SU-DHL-6 (cell line): ENCODE measurements around the gene ANO10.

Experiments used
- H2AFZ ChIP-seq: fragments of 200-600 bp; sonication (generic); 2 replicates; pipeline ENCODE4 v1.6.1; 2014; ENCODE audit warnings: low read depth, mild to moderate bottlenecking, moderate library complexity, mixed read lengths, antibody characterized with exemption, low read length; ENCODE audit not compliant: severe bottlenecking
- H3F3A ChIP-seq: fragments of 200-600 bp; shearing (Covaris generic); 2 replicates; pipeline ENCODE4 v1.6.0; 2016; ENCODE audit warnings: antibody characterized with exemption, mild to moderate bottlenecking; ENCODE audit not compliant: insufficient read depth
- H3K27ac ChIP-seq: fragments of 200-600 bp; sonication (generic); 2 replicates; pipeline ENCODE4 v1.5.1; 2016; ENCODE audit warnings: low read depth, mild to moderate bottlenecking, low read length, moderate library complexity, mixed read lengths
- H3K27me3 ChIP-seq: fragments of 200-600 bp; sonication (generic), shearing (Covaris generic); 2 replicates; pipeline ENCODE4 v1.6.0; 2014; ENCODE audit warnings: mild to moderate bottlenecking, low read length
- H3K36me3 ChIP-seq: fragments of 200-600 bp; sonication (generic); 2 replicates; pipeline ENCODE4 v1.6.1; 2014; ENCODE audit warnings: mild to moderate bottlenecking, low read length, mixed read lengths
- H3K4me2 ChIP-seq: fragments of 300-600, 200-600 bp; shearing (Covaris generic), sonication (generic); 2 replicates; pipeline ENCODE4 v1.6.0; 2014; ENCODE audit warnings: low read length, low read depth, mild to moderate bottlenecking; ENCODE audit not compliant: poor library complexity, severe bottlenecking
- H3K4me3 ChIP-seq: fragments of 200-600 bp; sonication (generic); 2 replicates; pipeline ENCODE4 v1.5.1; 2014; ENCODE audit warnings: antibody characterized with exemption, low read length, mild to moderate bottlenecking, mixed read lengths; ENCODE audit not compliant: insufficient read depth, poor library complexity, severe bottlenecking
- H3K79me2 ChIP-seq: fragments of 200-600 bp; sonication (generic); 2 replicates; pipeline ENCODE4 v1.6.1; 2014; ENCODE audit warnings: mild to moderate bottlenecking, low read length, moderate library complexity; ENCODE audit not compliant: insufficient read depth
- H3K9ac ChIP-seq: fragments of 200-600 bp; sonication (generic); 2 replicates; pipeline ENCODE4 v1.7.0; 2014; ENCODE audit warnings: mild to moderate bottlenecking, low read length
- H3K9me2 ChIP-seq: fragments of 200-600 bp; sonication (generic); replicated peaks from 2 replicates; pipeline ENCODE4 v1.6.1; 2014; ENCODE audit warnings: low read length; ENCODE audit not compliant: insufficient read depth
- H3K9me3 ChIP-seq: fragments of 200-600 bp; sonication (generic); 2 replicates; pipeline ENCODE4 v1.6.1; 2014; ENCODE audit warnings: low read length, mixed read lengths; ENCODE audit not compliant: insufficient read depth
- H4K20me1 ChIP-seq: fragments of 200-600 bp; sonication (generic); 2 replicates; pipeline ENCODE4 v1.6.1; 2014; ENCODE audit warnings: low read depth, mild to moderate bottlenecking, antibody characterized with exemption, low read length, moderate library complexity, mixed read lengths
- EZH2phosphoT487 ChIP-seq: fragments of 200-600 bp; sonication (generic), shearing (Covaris generic); conservative IDR thresholded peaks from 2 replicates; pipeline ENCODE4 v1.6.1; 2018; ENCODE audit warnings: mild to moderate bottlenecking, antibody characterized with exemption, low read length, moderate library complexity, mixed read lengths
- TF ChIP-seq, protein P1 (sequence below): fragments of 200-600 bp; sonication (generic); IDR thresholded peaks from one replicate; pipeline ENCODE4 v1.5.1; 2017; ENCODE audit warnings: antibody characterized with exemption, mild to moderate bottlenecking, low read length, moderate library complexity; ENCODE audit not compliant: insufficient read depth, poor library complexity, severe bottlenecking

ANO10 gene

DNA sequence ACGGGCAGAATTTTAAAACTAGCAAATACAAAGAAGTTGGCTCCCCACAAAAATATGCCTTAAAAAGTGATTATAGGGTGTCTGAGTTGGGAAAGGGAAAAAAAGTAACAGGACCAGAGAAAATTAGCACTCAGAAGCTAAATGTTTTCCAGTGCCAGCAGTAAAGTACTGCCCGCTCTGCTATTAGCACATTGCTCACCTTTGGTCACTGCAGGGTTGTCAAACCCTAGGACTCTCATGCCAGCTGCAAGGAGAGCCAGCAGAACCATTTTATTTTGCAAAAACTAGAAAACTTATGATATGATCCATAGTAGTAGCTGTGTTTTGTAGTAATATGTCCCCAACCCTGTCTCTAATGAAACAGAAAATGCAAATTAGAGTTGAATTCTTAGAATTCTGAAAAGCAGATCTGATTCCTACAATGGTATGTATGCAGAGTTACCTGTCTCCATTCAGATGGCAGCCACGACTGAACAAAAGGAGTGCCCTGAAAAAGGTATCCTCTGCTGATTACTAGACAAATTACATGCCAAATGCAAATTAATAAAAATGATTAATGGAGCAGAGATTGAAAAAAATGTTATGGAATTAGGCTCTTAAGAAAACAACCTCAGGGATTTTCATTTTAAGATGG lies 185.2 kb downstream of the ANO10 start:
- no peaks in the 10 kb centered on the region for H3F3A ChIP-seq
- no peak overlapping the region for H3K4me2 ChIP-seq
- no peaks in the 10 kb centered on the region for H3K36me3 ChIP-seq
- TF ChIP-seq, protein P1, sequence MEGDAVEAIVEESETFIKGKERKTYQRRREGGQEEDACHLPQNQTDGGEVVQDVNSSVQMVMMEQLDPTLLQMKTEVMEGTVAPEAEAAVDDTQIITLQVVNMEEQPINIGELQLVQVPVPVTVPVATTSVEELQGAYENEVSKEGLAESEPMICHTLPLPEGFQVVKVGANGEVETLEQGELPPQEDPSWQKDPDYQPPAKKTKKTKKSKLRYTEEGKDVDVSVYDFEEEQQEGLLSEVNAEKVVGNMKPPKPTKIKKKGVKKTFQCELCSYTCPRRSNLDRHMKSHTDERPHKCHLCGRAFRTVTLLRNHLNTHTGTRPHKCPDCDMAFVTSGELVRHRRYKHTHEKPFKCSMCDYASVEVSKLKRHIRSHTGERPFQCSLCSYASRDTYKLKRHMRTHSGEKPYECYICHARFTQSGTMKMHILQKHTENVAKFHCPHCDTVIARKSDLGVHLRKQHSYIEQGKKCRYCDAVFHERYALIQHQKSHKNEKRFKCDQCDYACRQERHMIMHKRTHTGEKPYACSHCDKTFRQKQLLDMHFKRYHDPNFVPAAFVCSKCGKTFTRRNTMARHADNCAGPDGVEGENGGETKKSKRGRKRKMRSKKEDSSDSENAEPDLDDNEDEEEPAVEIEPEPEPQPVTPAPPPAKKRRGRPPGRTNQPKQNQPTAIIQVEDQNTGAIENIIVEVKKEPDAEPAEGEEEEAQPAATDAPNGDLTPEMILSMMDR, result no peak
- no peak for TF ChIP-seq EZH2phosphoT487
- H3K4me3 ChIP-seq, result no peak overlapping the region
- no peak overlapping the region for H3K9ac ChIP-seq
- no peaks in the 10 kb centered on the region for H3K9me2 ChIP-seq
- no peak overlapping the region for H3K27ac ChIP-seq
- no peaks in the 10 kb centered on the region for H3K27me3 ChIP-seq
- no peaks in the 10 kb centered on the region for H3K9me3 ChIP-seq
- H3K79me2 ChIP-seq, result no peaks in the 10 kb centered on the region
- H2AFZ ChIP-seq, result no peak overlapping the region
- no peaks in the 10 kb centered on the region for H4K20me1 ChIP-seq

DNA sequence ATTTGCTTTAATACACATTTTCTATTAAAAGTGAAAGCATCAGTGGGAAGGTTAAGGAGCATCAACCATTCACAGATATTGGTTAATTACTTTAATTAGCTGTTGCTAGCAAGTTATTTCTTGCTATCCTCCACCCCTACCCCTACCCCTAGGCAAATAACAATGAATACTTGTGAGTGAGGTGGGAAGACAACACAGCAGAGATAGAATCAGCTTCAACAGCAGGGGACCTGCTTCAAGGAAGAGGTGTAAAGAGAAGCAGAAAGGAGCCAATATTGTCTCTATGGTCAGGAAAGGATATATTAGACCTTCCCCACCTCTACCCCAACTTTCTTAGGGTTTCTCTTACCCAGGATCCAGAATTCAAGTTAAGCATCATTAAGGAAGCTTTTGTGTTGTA lies 186.1 kb downstream of the ANO10 start:
- Histone ChIP-seq H3K4me3 (no peak overlapping the region), H3K4me2 (no peak overlapping the region), H3K27ac (no peak overlapping the region), H3K9ac (no peak overlapping the region), H3K27me3 (no peaks in the 10 kb centered on the region), H4K20me1 (no peaks in the 10 kb centered on the region), H2AFZ (no peak overlapping the region), H3K79me2 (no peaks in the 10 kb centered on the region), H3K9me2 (no peaks in the 10 kb centered on the region), H3K9me3 (no peaks in the 10 kb centered on the region), H3F3A (no peaks in the 10 kb centered on the region), H3K36me3 (no peaks in the 10 kb centered on the region)
- TF ChIP-seq, protein P1, result no peak
- TF ChIP-seq EZH2phosphoT487, result no peak

DNA sequence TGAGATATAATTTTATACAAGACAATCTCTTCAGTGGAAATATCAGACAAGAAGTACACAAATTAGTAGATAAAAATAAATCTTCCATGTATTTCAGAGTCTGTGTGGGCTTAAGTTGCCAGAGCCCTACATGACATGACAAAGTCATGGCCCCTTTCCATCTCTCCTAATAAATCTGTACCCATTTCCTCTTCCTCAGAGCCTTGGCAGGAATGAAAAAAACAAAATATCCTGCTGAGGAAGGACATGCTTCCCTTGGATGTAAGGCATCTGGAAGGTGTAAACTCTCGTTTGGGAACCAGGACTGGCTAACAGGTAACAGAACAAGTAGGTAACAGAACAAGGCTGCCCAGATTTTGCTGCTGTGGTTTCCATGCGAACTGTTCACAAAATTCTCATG lies 187.4 kb downstream of the ANO10 start:
- H3K9ac ChIP-seq, result no peak overlapping the region
- no peaks in the 10 kb centered on the region for H3K79me2 ChIP-seq

More for the DNA sequence above, 187.4 kb downstream of the ANO10 start:
- Histone ChIP-seq H3K27ac (no peak overlapping the region), H3K4me2 (no peak overlapping the region), H3K27me3 (no peaks in the 10 kb centered on the region), H2AFZ (no peak overlapping the region), H4K20me1 (no peaks in the 10 kb centered on the region), H3K9me2 (no peaks in the 10 kb centered on the region), H3K9me3 (no peaks in the 10 kb centered on the region), H3K36me3 (no peaks in the 10 kb centered on the region), H3F3A (no peaks in the 10 kb centered on the region), H3K4me3 (no peak overlapping the region)
- no peak for TF ChIP-seq EZH2phosphoT487
- TF ChIP-seq, protein P1, result no peak
